ENCODE results near the gene SLC13A5. TPM values are rescaled to one million over a fixed set of nuclear protein-coding genes. Genes with fewer than 3 reads are reported as not detected.

Gene SLC13A5
- total RNA-seq, 6 donors from 2014 or later = 0.09 to 0.27 TPM; not detected in 4

DNA sequence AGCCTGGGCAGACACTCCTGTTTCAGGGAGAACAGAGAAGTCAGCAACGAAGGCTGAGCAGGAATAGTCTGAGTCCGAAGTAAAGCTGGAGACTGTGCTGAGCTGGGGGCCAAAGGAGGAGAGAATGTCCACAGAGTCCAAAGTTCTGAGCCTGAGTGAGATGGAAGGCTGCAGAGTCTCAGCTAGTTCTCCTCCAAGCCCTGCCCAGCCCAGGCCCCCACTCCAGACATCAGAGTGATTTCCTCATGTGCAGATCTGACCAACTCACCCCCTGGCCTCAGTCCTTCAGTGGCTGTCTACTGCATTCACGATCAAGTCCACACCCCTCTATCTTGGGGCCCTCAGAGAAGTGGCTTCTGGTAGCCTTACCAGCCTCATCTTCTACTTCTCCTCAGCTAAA lies 21.6 kb downstream of the SLC13A5 start:
- no peak overlapping the region for H3K27ac ChIP-seq
- WGBS, 2 donors = 77 to 83% methylated on average over 3 of the region's 3 CpGs
- no peak for ATAC-seq (ENCODE audit: low FRiP score in 2 of 2)
- H3K9me3 ChIP-seq = no peaks in the 10 kb centered on the region
- H3K4me1 ChIP-seq = no peaks in the 10 kb centered on the region
- TF ChIP-seq POLR2AphosphoS5 (IDR thresholded peaks at IDR 0.05) (no peak), EP300 (IDR thresholded peaks at IDR 0.05) (no peak), POLR2A (IDR thresholded peaks at IDR 0.05) (no peak)
- TF ChIP-seq, protein P1, sequence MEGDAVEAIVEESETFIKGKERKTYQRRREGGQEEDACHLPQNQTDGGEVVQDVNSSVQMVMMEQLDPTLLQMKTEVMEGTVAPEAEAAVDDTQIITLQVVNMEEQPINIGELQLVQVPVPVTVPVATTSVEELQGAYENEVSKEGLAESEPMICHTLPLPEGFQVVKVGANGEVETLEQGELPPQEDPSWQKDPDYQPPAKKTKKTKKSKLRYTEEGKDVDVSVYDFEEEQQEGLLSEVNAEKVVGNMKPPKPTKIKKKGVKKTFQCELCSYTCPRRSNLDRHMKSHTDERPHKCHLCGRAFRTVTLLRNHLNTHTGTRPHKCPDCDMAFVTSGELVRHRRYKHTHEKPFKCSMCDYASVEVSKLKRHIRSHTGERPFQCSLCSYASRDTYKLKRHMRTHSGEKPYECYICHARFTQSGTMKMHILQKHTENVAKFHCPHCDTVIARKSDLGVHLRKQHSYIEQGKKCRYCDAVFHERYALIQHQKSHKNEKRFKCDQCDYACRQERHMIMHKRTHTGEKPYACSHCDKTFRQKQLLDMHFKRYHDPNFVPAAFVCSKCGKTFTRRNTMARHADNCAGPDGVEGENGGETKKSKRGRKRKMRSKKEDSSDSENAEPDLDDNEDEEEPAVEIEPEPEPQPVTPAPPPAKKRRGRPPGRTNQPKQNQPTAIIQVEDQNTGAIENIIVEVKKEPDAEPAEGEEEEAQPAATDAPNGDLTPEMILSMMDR (IDR thresholded peaks at IDR 0.05) = no peak
- H3K4me3 ChIP-seq = no peak overlapping the region
- no peak for DNase-seq
- H3K27me3 ChIP-seq = no peaks in the 10 kb centered on the region
- no peaks in the 10 kb centered on the region for H3K36me3 ChIP-seq

DNA sequence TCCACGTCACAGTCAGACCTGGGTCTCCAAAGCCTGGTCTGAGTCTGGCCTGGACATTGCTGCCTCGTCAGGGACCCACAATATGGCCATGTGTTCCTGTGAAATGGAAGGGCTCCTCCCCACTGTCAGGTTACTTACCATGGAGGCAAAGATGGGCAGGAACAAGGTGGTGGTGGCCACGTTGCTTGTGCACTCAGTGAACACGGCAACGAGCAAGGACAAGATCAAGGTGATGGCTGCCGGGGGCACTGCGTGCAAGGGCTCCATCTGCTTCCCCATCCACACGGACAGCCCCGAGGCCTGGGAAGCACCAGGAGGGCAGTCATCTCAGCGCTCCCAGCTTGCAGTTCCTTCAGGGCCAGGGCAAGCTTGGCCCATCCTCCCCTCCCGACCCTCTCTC lies 22.5 kb downstream of the SLC13A5 start:
- Histone ChIP-seq H3K27ac (no peak overlapping the region), H3K4me3 (no peak overlapping the region), H3K4me1 (no peaks in the 10 kb centered on the region), H3K27me3 (no peaks in the 10 kb centered on the region), H3K9me3 (no peaks in the 10 kb centered on the region), H3K36me3 (no peaks in the 10 kb centered on the region)
- ATAC-seq (ENCODE audit: low FRiP score in 2 of 2) (no peak), DNase-seq (no peak)
- TF ChIP-seq, protein P1 (IDR thresholded peaks at IDR 0.05) = no peak
- TF ChIP-seq POLR2A (IDR thresholded peaks at IDR 0.05) = no peak
- TF ChIP-seq POLR2AphosphoS5 (IDR thresholded peaks at IDR 0.05) = no peak
- no peak for TF ChIP-seq EP300 (IDR thresholded peaks at IDR 0.05)
- 78 to 89% methylated on average over 7 to 11 of the region's 11 CpGs for WGBS, 2 donors

DNA sequence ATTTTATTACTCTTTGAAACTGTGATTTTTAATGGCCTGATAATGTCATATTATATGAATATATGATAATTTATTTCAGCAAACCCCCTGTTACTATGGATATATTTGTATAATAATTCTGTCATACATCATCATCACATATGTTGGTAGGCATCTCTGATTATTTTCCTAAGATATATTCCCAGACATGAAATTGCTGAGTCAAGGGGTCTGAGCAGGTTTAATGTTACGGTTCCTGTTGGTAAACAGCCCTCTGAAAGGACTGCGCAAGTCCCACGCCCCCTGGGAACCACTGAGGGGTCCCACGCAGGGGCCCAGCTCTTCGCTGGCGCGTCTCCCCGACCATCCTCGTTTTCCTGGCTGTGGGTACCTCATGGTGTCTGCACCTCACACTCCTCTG lies 24.2 kb downstream of the SLC13A5 start:
- H3K27me3 ChIP-seq = no peaks in the 10 kb centered on the region
- DNase-seq = no peak
- no peak for ATAC-seq (ENCODE audit: low FRiP score in 2 of 2)
- H3K36me3 ChIP-seq = no peaks in the 10 kb centered on the region
- H3K4me1 ChIP-seq = no peaks in the 10 kb centered on the region
- 87 to 89% methylated on average over 9 of the region's 9 CpGs for WGBS, 2 donors
- H3K9me3 ChIP-seq = no peaks in the 10 kb centered on the region
- TF ChIP-seq POLR2A (IDR thresholded peaks at IDR 0.05) (no peak), EP300 (IDR thresholded peaks at IDR 0.05) (no peak), POLR2AphosphoS5 (IDR thresholded peaks at IDR 0.05) (no peak)
- TF ChIP-seq, protein P1 (IDR thresholded peaks at IDR 0.05) = no peak
- H3K4me3 ChIP-seq = no peak overlapping the region
- no peak overlapping the region for H3K27ac ChIP-seq

- Histone ChIP-seq H3K36me3 (no peaks in the 10 kb centered on the region), H3K27ac (no peak overlapping the region), H3K4me3 (no peak overlapping the region), H3K27me3 (no peaks in the 10 kb centered on the region), H3K9me3 (no peaks in the 10 kb centered on the region), H3K4me1 (no peaks in the 10 kb centered on the region)
- no peak for DNase-seq
- TF ChIP-seq POLR2A (IDR thresholded peaks at IDR 0.05) (no peak), POLR2AphosphoS5 (IDR thresholded peaks at IDR 0.05) (no peak), EP300 (IDR thresholded peaks at IDR 0.05) (no peak)
- TF ChIP-seq, protein P1 (IDR thresholded peaks at IDR 0.05) = no peak
- 83 to 86% methylated on average over 3 to 4 of the region's 4 CpGs for WGBS, 2 donors
- ATAC-seq (ENCODE audit: low FRiP score in 2 of 2) = no peak
These were observed 27.1 kb downstream of the SLC13A5 start for GRCh38 chr17:6686026-6686425.
